Bronchial epithelial cell (primary cell): ENCODE measurements around the gene STING1. TPM values are rescaled to one million over a fixed set of nuclear protein-coding genes. Genes with fewer than 3 reads are reported as not detected.
A peak's percentile ranks its signal among the peaks of the same experiment; 100 is the strongest.

ENCODE experiments used
- DNase-seq: peaks from one replicate; pipeline ENCODE4 v3.0.0-alpha.2; 2010; ENCODE audit warnings: low read depth
- FAIRE-seq: peaks from 2 replicates; lab custom pipeline; 2011; peaks lifted over from hg19 to GRCh38; lab: Jason Lieb, UNC
- H3K27me3 ChIP-seq: 2 replicates; pipeline ENCODE4 v1.5.1; 2011; ENCODE audit warnings: low read length; ENCODE audit not compliant: control insufficient read depth, insufficient read depth
- H3K36me3 ChIP-seq: 2 replicates; pipeline ENCODE4 v1.5.1; 2011; ENCODE audit warnings: low read length; ENCODE audit not compliant: control insufficient read depth, insufficient read depth
- H3K4me3 ChIP-seq: 2 replicates; pipeline ENCODE4 v1.5.1; 2011; ENCODE audit warnings: mild to moderate bottlenecking, low read depth, low read length, control low read depth
- CTCF ChIP-seq: IDR thresholded peaks from 2 replicates; pipeline ENCODE4 v1.5.1; 2011; ENCODE audit warnings: mild to moderate bottlenecking, moderate library complexity, low read length, control low read depth, inconsistent platforms; ENCODE audit not compliant: insufficient read depth, severe bottlenecking
- total RNA-seq: library from RNA; depleted of rRNA; stranded (reverse); fragments of >200 nt; gene quantifications from 2 replicates; pipeline ENCODE4 v1.2.1, GENCODE V29; 2014

The STING1 gene
- total RNA-seq, 1 donor from 2014 or later = 2.9 TPM

GRCh38 chr5:139524940-139525585, 42.5 kb upstream of the STING1 start:
- FAIRE-seq (no peak), DNase-seq (no peak)
- H3K36me3 ChIP-seq = no peaks in the 10 kb centered on the region
- no peak for TF ChIP-seq CTCF
- no peaks in the 10 kb centered on the region for H3K27me3 ChIP-seq
- no peak overlapping the region for H3K4me3 ChIP-seq

- DNase-seq (no peak), FAIRE-seq (no peak)
- Histone ChIP-seq H3K4me3 (no peak overlapping the region), H3K27me3 (no peaks in the 10 kb centered on the region), H3K36me3 (no peaks in the 10 kb centered on the region)
- TF ChIP-seq CTCF = no peak
Observed at GRCh38 chr5:139524446-139524845, 41.9 kb upstream of the STING1 start.

GRCh38 chr5:139523635-139524445, 41.3 kb upstream of the STING1 start:
- no peak for FAIRE-seq

GRCh38 chr5:139517683-139518564, 35.4 kb upstream of the STING1 start:
- TF ChIP-seq CTCF = peak; percentile 99
- Histone ChIP-seq H3K27me3 (no peaks in the 10 kb centered on the region), H3K36me3 (no peaks in the 10 kb centered on the region), H3K4me3 (peak overlapping the region; percentile 54)
- DNase-seq (peak; percentile 55), FAIRE-seq (no peak)

More at GRCh38 chr5:139523635-139524445, 41.3 kb upstream of the STING1 start:
- no peak overlapping the region for H3K4me3 ChIP-seq
- H3K36me3 ChIP-seq = no peaks in the 10 kb centered on the region
- DNase-seq = no peak
- TF ChIP-seq CTCF = no peak
- H3K27me3 ChIP-seq = no peaks in the 10 kb centered on the region

- H3K27me3 ChIP-seq = no peaks in the 10 kb centered on the region
- no peak for FAIRE-seq
- TF ChIP-seq CTCF = no peak
Observed at GRCh38 chr5:139514486-139514856, 31.9 kb upstream of the STING1 start.

More at GRCh38 chr5:139514486-139514856, 31.9 kb upstream of the STING1 start:
- no peaks in the 10 kb centered on the region for H3K36me3 ChIP-seq
- H3K4me3 ChIP-seq = no peak overlapping the region
- peak; percentile 84 for DNase-seq
